Activated CD4-positive, alpha-beta T cell treated with anti-CD3 and anti-CD28 coated beads for 36 hours (primary cell): Measurements from ENCODE around the gene KATNAL1. TPM values are rescaled to one million over a fixed set of nuclear protein-coding genes. Genes with fewer than 3 reads are reported as not detected.
"Not testable (repeated sequence)": the region's sequence is repeated elsewhere in the genome, so short reads cannot be mapped to it uniquely, and the experiment has no call there.

Experiments used
- ATAC-seq: fragments of 200-7000 bp; cut with Tn5 transposase; one replicate; pipeline ENCODE4 v1.10.0; 2021; ENCODE audit warnings: mild to moderate bottlenecking, moderate library complexity
- CTCF ChIA-PET: fragments of 350-600 bp; sonication (Branson Sonifier 250); formaldehyde crosslinking; loops from one replicate; lab custom pipeline; 2021; ENCODE audit warnings: antibody characterized with exemption; lab: Charles Lee
- POLR2A ChIA-PET: fragments of 350-600 bp; sonication (Branson Sonifier 250); formaldehyde crosslinking; loops from one replicate; lab custom pipeline; 2021; ENCODE audit warnings: antibody characterized with exemption, inconsistent platforms; lab: Charles Lee
- DNase-seq: peaks from one replicate; pipeline ENCODE4 v3.0.0-alpha.2; 2020
- H3K27ac Mint-ChIP-seq: one replicate; pipeline ENCODE4 v1.8.0; 2021; ENCODE audit warnings: mixed read lengths
- H3K27me3 Mint-ChIP-seq: one replicate; pipeline ENCODE4 v1.8.0; 2021; ENCODE audit warnings: mixed read lengths
- H3K36me3 Mint-ChIP-seq: one replicate; pipeline ENCODE4 v1.8.0; 2021; ENCODE audit warnings: low read depth, mixed read lengths
- H3K4me1 Mint-ChIP-seq: one replicate; pipeline ENCODE4 v1.8.0; 2021; ENCODE audit warnings: mixed read lengths
- H3K4me3 Mint-ChIP-seq: one replicate; pipeline ENCODE4 v1.8.0; 2021; ENCODE audit warnings: mild to moderate bottlenecking, moderate library complexity, mixed read lengths
- H3K9me3 Mint-ChIP-seq: one replicate; pipeline ENCODE4 v1.8.0; 2021; ENCODE audit warnings: low read depth, mixed read lengths
- intact Hi-C, 2 experiments: fragments of 100-400 bp; cut with DNase I in 1 of 2; cut with micrococcal nuclease in 1 of 2; formaldehyde crosslinking; loops; one replicate each; pipeline versions ENCODE4 v1.14.2 to v1.15.1; 2022 to 2024; cut with DNase I, micrococcal nuclease
- total RNA-seq, 2 experiments: library from RNA; stranded (reverse); gene quantifications; one replicate each; pipeline ENCODE4 v1.2.3, GENCODE V29; 2021

The KATNAL1 gene
- total RNA-seq, 2 experiments from 2014 or later: 10.9 to 12.5 TPM

DNA sequence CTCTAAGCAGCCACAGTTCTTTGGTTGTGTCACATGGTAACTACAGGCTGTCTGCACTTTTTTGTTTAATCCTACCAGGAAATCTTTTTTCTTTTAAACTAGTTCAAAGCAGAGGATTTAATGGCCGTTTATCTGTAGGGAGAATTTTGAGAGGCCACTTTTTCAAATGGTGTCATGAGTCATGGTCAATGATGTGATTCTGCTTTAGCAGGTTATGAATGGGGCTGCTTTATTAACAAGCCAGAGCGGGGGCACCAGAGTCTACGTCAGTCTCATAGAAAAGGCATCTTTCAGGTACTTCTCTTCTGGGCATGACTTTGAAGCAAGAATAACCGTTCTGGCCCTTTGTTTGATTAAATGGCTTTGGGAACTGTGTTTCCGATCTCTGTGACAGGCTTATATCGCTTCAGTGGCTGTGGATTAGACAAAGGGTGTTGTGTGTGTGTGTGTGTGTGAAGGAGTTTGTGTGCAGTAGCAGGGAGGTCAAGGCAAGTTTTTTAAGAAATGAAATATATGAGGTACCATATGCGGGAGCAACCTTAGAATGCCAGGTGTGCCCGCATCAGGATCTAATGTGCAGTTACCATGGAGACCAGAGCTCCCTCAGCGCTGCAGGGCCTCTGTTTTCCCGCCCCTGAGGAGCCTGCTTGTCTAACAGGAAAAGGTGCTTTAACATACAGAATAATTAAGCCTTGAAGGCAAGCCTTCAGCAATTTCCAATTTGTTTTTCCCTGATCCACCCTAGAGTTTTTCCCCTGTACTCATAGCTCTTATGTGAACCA is 120.5 kb downstream of the KATNAL1 start:
- H3K36me3 Mint-ChIP-seq: no peaks in the 10 kb centered on the region
- POLR2A ChIA-PET: interaction anchor here (0.6 kb wide), 1 partner anchor 232 kb away, joined by 3 read pairs; no protein-coding TSS in a partner anchor
- H3K4me1 Mint-ChIP-seq: peaks cover 4% of the 10 kb centered on the region
- H3K4me3 Mint-ChIP-seq: no peak overlapping the region
- no peaks in the 10 kb centered on the region for H3K27me3 Mint-ChIP-seq
- DNase-seq: no peak
- intact Hi-C loops: no loop called here
- H3K9me3 Mint-ChIP-seq: no peaks in the 10 kb centered on the region
- no peak overlapping the region for H3K27ac Mint-ChIP-seq
- CTCF ChIA-PET: interaction anchor here (0.7 to 1.2 kb wide), 2 partner anchors 9 to 65 kb away, joined by 3 read pairs; no protein-coding TSS in a partner anchor
- ATAC-seq: no peak

DNA sequence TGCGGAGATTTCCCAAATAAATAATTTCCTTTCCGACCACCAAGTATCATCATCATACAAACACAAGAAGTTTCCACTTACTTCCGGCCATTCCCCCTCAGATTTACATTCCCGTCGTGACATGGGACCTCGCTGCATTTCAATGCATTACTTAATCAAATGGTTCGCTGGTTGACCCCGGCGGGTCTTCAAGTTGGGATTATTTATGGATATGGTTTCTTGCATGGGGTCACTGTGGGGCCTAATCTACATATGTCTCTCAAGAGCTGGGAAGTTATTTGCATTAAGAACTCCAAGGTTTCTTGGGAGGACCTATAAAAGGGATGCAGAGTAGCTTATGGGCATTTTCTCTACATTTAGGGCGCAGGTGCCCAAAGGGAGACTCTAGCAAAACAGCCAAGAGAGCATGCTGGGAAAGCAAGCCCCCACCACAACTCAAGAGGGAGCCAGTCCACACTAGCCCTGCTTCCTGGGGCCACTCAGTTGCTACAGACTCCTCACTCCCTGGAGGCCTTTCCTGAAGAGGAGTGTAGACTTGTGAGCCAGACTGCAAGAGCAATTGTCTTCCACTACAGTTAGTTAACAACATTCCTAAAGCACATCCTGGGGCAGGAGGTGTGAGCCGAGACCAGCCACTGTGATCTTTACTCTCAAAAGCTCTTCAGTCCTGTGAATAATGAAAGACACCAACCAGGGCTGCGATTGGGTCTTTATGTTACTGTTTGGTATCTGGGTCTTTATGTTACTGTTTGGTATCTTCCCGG is 125.3 kb downstream of the KATNAL1 start:
- peaks cover 4% of the 10 kb centered on the region for H3K4me1 Mint-ChIP-seq
- ChIA-PET POLR2A (no interaction called here), CTCF (no interaction called here)
- ATAC-seq (no peak), DNase-seq (no peak)
- no peaks in the 10 kb centered on the region for H3K36me3 Mint-ChIP-seq
- H3K27ac Mint-ChIP-seq: no peak overlapping the region
- intact Hi-C loops: no loop called here
- no peak overlapping the region for H3K4me3 Mint-ChIP-seq
- H3K9me3 Mint-ChIP-seq: no peaks in the 10 kb centered on the region
- H3K27me3 Mint-ChIP-seq: no peaks in the 10 kb centered on the region

- Mint-ChIP-seq H3K27me3 (no peaks in the 10 kb centered on the region), H3K4me3 (no peak overlapping the region), H3K27ac (no peak overlapping the region), H3K9me3 (no peaks in the 10 kb centered on the region), H3K36me3 (no peaks in the 10 kb centered on the region), H3K4me1 (no peaks in the 10 kb centered on the region)
- CTCF ChIA-PET: no interaction called here
- intact Hi-C loops: no loop called here
- POLR2A ChIA-PET: no interaction called here
- DNase-seq (no peak), ATAC-seq (no peak)
These were observed 127.6 kb downstream of the KATNAL1 start for GRCh38 chr13:30179597-30180276.

GRCh38 chr13:30178976-30179375 is 128.4 kb downstream of the KATNAL1 start:
- H3K4me3 Mint-ChIP-seq: no peak overlapping the region
- H3K36me3 Mint-ChIP-seq: no peaks in the 10 kb centered on the region
- ATAC-seq (no peak), DNase-seq (no peak)
- no peaks in the 10 kb centered on the region for H3K9me3 Mint-ChIP-seq
- intact Hi-C loops: no loop called here
- CTCF ChIA-PET: interaction anchor here (1.2 kb wide), 1 partner anchor 46 kb away, joined by 5 read pairs; no protein-coding TSS in a partner anchor
- H3K27ac Mint-ChIP-seq: no peak overlapping the region
- peaks cover 3% of the 10 kb centered on the region for H3K4me1 Mint-ChIP-seq
- POLR2A ChIA-PET: interaction anchor here (0.5 kb wide), 1 partner anchor 111 kb away, joined by 4 read pairs; no protein-coding TSS in a partner anchor
- H3K27me3 Mint-ChIP-seq: no peaks in the 10 kb centered on the region

DNA sequence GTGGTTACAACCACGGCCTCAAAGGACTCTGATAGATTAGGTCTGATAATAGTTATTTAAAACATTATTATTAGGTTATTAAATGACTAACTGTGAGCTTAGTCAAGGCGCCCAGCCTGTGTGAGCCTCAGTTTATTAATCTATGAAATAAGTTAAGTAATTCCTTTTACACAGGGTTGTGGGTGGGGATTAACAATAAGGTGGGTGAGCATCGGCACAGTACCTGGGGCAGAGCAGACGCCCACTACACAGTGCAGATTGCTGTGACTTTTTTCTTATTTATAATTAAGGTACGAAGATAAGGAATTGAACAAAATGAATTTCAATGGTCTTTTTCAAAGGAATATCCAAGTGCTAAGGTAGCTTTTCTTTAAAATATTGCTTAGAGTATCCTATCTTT is 132.2 kb downstream of the KATNAL1 start:
- H3K4me3 Mint-ChIP-seq: no peak overlapping the region
- ChIA-PET CTCF (interaction anchor here (0.7 to 3.2 kb wide), 5 partner anchors 9 to 132 kb away, joined by 3 to 13 read pairs (median 4); partner anchors contain the start of gene KATNAL1), POLR2A (no interaction called here)
- intact Hi-C loops: no loop called here
- no peak overlapping the region for H3K27ac Mint-ChIP-seq
- no peaks in the 10 kb centered on the region for H3K9me3 Mint-ChIP-seq
- H3K4me1 Mint-ChIP-seq: peaks cover 29% of the 10 kb centered on the region
- no peaks in the 10 kb centered on the region for H3K36me3 Mint-ChIP-seq
- DNase-seq (no peak), ATAC-seq (no peak)
- no peaks in the 10 kb centered on the region for H3K27me3 Mint-ChIP-seq

DNA sequence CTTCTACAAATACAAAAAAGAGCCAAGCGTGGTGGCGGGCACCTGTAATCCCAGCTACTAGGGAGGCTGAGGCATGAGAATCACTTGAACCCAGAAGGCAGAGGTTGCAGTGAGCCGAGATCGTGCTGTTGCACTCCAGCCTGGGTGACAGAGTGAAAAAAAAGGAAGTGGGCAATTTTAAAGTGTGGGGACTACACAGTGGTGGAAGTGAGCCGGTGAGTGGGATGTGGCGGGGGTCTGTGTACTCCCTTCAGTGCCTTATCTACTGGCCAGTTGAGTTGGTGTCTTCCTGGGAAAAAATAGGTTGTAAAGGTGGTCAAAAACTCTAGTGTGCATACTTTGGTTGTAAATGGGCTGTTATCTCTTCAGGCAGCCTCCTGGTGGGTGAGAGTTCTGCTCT is 133.1 kb downstream of the KATNAL1 start:
- peaks cover 36% of the 10 kb centered on the region for H3K4me1 Mint-ChIP-seq
- ATAC-seq, H3K36me3 Mint-ChIP-seq, intact Hi-C loops, POLR2A ChIA-PET, DNase-seq, H3K27me3 Mint-ChIP-seq, H3K9me3 Mint-ChIP-seq, H3K4me3 Mint-ChIP-seq, H3K27ac Mint-ChIP-seq: not testable (repeated sequence)
- CTCF ChIA-PET: interaction anchor here (2.2 kb wide), 1 partner anchor 42 kb away, joined by 10 read pairs; no protein-coding TSS in a partner anchor

DNA sequence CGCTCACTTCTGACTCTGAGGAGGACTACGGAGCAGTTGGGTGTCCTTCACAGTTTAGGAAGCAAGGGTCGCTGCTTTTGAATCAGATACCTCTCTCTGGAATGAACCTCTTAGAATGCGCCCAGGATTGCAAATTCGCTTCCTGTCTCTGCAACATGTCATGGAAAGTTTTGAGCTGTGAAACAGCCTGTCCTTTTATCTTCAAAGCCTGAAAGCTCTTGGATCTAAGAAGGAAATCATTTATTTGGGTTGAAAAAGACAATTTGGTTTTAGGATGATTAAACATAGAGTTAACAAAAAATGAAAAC is 134.1 kb downstream of the KATNAL1 start:
- intact Hi-C loops: no loop called here
- ATAC-seq (peak; percentile 33), DNase-seq (no peak)
- Mint-ChIP-seq H3K9me3 (no peaks in the 10 kb centered on the region), H3K27ac (no peak overlapping the region), H3K36me3 (no peaks in the 10 kb centered on the region), H3K27me3 (no peaks in the 10 kb centered on the region), H3K4me3 (no peak overlapping the region), H3K4me1 (peaks cover 36% of the 10 kb centered on the region)
- ChIA-PET POLR2A (no interaction called here), CTCF (interaction anchor here (0.7 to 2.2 kb wide), 4 partner anchors 41 to 696 kb away, joined by 3 to 10 read pairs (median 3); no protein-coding TSS in a partner anchor)

DNA sequence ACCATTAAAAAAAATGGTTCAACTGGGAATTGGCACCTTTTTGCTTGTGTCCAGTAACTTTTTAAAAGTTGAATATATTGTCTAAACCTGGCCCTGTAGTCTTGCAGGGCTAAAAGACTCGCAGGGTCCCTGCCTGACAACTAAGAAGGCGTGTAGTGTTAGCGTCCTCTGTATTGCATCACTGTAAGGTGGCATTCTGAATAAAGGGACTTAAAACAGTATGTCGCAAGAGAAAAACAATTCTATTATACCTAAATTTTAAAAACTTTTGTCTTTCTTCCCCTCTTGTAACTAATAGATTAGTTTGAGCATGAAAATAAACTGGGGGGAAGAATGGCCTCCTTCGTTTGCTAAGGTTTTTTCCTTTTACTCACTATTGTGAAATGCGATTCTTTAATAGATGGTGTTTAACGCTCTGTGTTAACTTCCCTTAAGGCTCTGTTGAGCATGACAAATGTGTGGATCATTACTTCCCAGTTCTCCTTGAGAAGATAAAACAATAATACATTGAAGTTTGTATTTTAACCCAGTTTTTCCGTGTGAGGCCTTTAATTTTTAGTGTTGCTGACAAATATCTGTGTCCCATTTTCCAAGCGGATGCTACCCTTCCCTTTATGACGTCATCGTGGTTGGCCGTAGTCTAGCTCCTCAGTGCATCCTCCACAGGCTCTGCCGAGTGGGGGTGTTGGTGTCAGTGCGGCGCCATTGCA is 134.6 kb downstream of the KATNAL1 start:
- DNase-seq: no peak
- no peak for ATAC-seq
- H3K4me3 Mint-ChIP-seq: no peak overlapping the region
- ChIA-PET CTCF (interaction anchor here (0.7 to 2.2 kb wide), 4 partner anchors 41 to 696 kb away, joined by 3 to 10 read pairs (median 3); no protein-coding TSS in a partner anchor), POLR2A (no interaction called here)
- intact Hi-C loops: no loop called here
- no peaks in the 10 kb centered on the region for H3K36me3 Mint-ChIP-seq
- H3K9me3 Mint-ChIP-seq: no peaks in the 10 kb centered on the region
- H3K4me1 Mint-ChIP-seq: peaks cover 36% of the 10 kb centered on the region
- H3K27ac Mint-ChIP-seq: no peak overlapping the region
- H3K27me3 Mint-ChIP-seq: no peaks in the 10 kb centered on the region

DNA sequence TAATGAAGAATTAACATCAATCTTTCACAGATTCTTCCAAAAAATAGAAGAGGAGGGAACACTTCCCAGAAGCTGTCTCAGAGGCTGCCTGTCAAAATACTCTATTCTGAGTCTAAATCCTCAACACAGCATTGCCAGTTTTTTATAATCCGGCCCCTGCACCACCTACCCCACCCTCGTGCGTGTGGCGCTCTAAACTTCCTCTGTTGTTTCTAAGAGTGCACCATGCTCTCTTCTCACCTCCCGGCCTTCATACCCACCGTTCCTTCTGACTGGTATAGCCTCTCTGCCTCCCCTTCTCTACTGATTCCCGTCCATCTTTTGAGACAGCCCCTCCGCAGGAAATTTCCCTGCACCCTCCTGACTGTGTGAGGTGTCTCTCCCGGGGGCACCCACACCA is 136.8 kb downstream of the KATNAL1 start:
- CTCF ChIA-PET: interaction anchor here (0.6 kb wide), 1 partner anchor 14 kb away, joined by 3 read pairs; no protein-coding TSS in a partner anchor
- DNase-seq: no peak
- H3K4me1 Mint-ChIP-seq: peaks cover 36% of the 10 kb centered on the region
- intact Hi-C loops: no loop called here
- no peak overlapping the region for H3K27ac Mint-ChIP-seq
- H3K4me3 Mint-ChIP-seq: no peak overlapping the region
- no peaks in the 10 kb centered on the region for H3K27me3 Mint-ChIP-seq
- ATAC-seq: peak; percentile 36
- H3K36me3 Mint-ChIP-seq: no peaks in the 10 kb centered on the region
- POLR2A ChIA-PET: no interaction called here
- H3K9me3 Mint-ChIP-seq: no peaks in the 10 kb centered on the region

- Mint-ChIP-seq H3K36me3 (no peaks in the 10 kb centered on the region), H3K4me3 (no peak overlapping the region), H3K9me3 (no peaks in the 10 kb centered on the region), H3K27ac (no peak overlapping the region), H3K27me3 (no peaks in the 10 kb centered on the region), H3K4me1 (peaks cover 36% of the 10 kb centered on the region)
- ChIA-PET CTCF (interaction anchor here (0.9 to 2.1 kb wide), 3 partner anchors 12 to 37 kb away, joined by 4 to 9 read pairs (median 4); no protein-coding TSS in a partner anchor), POLR2A (interaction anchor here (1.0 kb wide), 1 partner anchor 28 kb away, joined by 7 read pairs; no protein-coding TSS in a partner anchor)
- DNase-seq: no peak
- ATAC-seq: no peak
- intact Hi-C loops: no loop called here
These were observed 137.9 kb downstream of the KATNAL1 start for GRCh38 chr13:30169442-30169841.
